Breast epithelium (tissue), 4 donors: ENCODE data around the gene FBXW12. TPM values are rescaled to one million over a fixed set of nuclear protein-coding genes. Genes with fewer than 3 reads are reported as not detected.

Experiments used
- DNase-seq, 2 donors: peaks; one replicate each; pipeline ENCODE4 v3.0.0-alpha.2; 2019; ENCODE audit warnings: low spot score in 2 of 2
- H3K27ac ChIP-seq, 2 donors: fragments of 200-600 bp; sonication (generic) in 1 of 2; one replicate each; pipeline ENCODE4 v1.5.1; 2016 to 2019; ENCODE audit warnings: mild to moderate bottlenecking in 1 of 2
- H3K27me3 ChIP-seq, 2 donors: fragments of 200-600 bp; sonication (generic) in 1 of 2; one replicate each; pipeline versions ENCODE4 v1.5.1 to v1.6.0; 2017 to 2019; ENCODE audit warnings: control low read depth in 1 of 2, mild to moderate bottlenecking in 1 of 2
- H3K36me3 ChIP-seq: fragments of 200-600 bp; one replicate; pipeline ENCODE4 v1.5.1; 2019
- H3K4me1 ChIP-seq, 2 donors: fragments of 200-600 bp; sonication (generic); one replicate each; pipeline ENCODE4 v1.5.1; 2016 to 2019; ENCODE audit warnings: control low read depth in 1 of 2
- H3K4me3 ChIP-seq, 3 donors: fragments of 200-600 bp; sonication (generic); 1 replicate in 2 of 3; 2 replicates in 1 of 3; pipeline ENCODE4 v1.5.1; 2016 to 2019; ENCODE audit warnings: mild to moderate bottlenecking in 3 of 3, moderate library complexity in 2 of 3
- H3K9me3 ChIP-seq, 2 donors: fragments of 200-600 bp; sonication (generic) in 1 of 2; one replicate each; pipeline ENCODE4 v1.5.1; 2016 to 2019; ENCODE audit warnings: control low read depth in 1 of 2
- POLR2A ChIP-seq: fragments of 450-650 bp; IDR thresholded peaks from one replicate; pipeline ENCODE4 v1.6.1; 2016; ENCODE audit warnings: antibody characterized with exemption, mild to moderate bottlenecking, moderate library complexity
- POLR2AphosphoS5 ChIP-seq, 3 donors: sonication (generic); formaldehyde crosslinking; IDR thresholded peaks; one replicate each; pipeline ENCODE4 v1.6.1; 2017; ENCODE audit warnings: antibody characterized with exemption in 3 of 3
- intact Hi-C: fragments of 100-400 bp; cut with DNase I; formaldehyde crosslinking; loops from one replicate; pipeline ENCODE4 v1.15.1; 2023; ENCODE audit warnings: low total_unique reads
- total RNA-seq, 3 donors: library from RNA; depleted of rRNA; stranded (reverse); fragments of >200 nt; gene quantifications; one replicate each; pipeline ENCODE4 v1.1.0, GENCODE V29; 2016
- TF ChIP-seq, protein P1 (sequence below), 3 donors: fragments of 450-650 bp; IDR thresholded peaks; one replicate each; pipeline ENCODE4 v1.5.1; 2016 to 2017; ENCODE audit warnings: antibody characterized with exemption in 3 of 3, mild to moderate bottlenecking in 3 of 3, moderate library complexity in 3 of 3

Gene FBXW12
- total RNA-seq, 3 donors from 2014 or later = 0.32 to 0.66 TPM; not detected in 1

- intact Hi-C loops = loop anchor here (10.0 kb wide), 1 partner anchor 138 kb away; no protein-coding TSS in a partner anchor
- Histone ChIP-seq H3K4me3 (no peak overlapping the region), H3K27ac (no peak overlapping the region), H3K36me3 (peaks cover 24% of the 10 kb centered on the region), H3K9me3 (no peaks in the 10 kb centered on the region), H3K4me1 (no peaks in the 10 kb centered on the region), H3K27me3 (no peaks in the 10 kb centered on the region)
- no peak for DNase-seq
- TF ChIP-seq POLR2A (no peak), POLR2AphosphoS5 (IDR thresholded peaks at IDR 0.05) (no peak)
- TF ChIP-seq, protein P1, sequence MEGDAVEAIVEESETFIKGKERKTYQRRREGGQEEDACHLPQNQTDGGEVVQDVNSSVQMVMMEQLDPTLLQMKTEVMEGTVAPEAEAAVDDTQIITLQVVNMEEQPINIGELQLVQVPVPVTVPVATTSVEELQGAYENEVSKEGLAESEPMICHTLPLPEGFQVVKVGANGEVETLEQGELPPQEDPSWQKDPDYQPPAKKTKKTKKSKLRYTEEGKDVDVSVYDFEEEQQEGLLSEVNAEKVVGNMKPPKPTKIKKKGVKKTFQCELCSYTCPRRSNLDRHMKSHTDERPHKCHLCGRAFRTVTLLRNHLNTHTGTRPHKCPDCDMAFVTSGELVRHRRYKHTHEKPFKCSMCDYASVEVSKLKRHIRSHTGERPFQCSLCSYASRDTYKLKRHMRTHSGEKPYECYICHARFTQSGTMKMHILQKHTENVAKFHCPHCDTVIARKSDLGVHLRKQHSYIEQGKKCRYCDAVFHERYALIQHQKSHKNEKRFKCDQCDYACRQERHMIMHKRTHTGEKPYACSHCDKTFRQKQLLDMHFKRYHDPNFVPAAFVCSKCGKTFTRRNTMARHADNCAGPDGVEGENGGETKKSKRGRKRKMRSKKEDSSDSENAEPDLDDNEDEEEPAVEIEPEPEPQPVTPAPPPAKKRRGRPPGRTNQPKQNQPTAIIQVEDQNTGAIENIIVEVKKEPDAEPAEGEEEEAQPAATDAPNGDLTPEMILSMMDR (IDR thresholded peaks at IDR 0.05) = no peak
These were observed 41.1 kb downstream of the FBXW12 start for GRCh38 chr3:48413086-48413485.

- no peaks in the 10 kb centered on the region for H3K9me3 ChIP-seq
- no peaks in the 10 kb centered on the region for H3K4me1 ChIP-seq
- peaks cover 24% of the 10 kb centered on the region for H3K36me3 ChIP-seq
- H3K27me3 ChIP-seq = no peaks in the 10 kb centered on the region
- no peak for TF ChIP-seq POLR2A
- TF ChIP-seq, protein P1 (IDR thresholded peaks at IDR 0.05) = no peak
- TF ChIP-seq POLR2AphosphoS5 (IDR thresholded peaks at IDR 0.05) = no peak
- DNase-seq = no peak
- intact Hi-C loops = loop anchor here (10.0 kb wide), 1 partner anchor 139 kb away; no protein-coding TSS in a partner anchor
- no peak overlapping the region for H3K4me3 ChIP-seq
- H3K27ac ChIP-seq = no peak overlapping the region
These were observed 41.6 kb downstream of the FBXW12 start for GRCh38 chr3:48413611-48414010.

GRCh38 chr3:48414376-48415250 lies 42.6 kb downstream of the FBXW12 start:
- no peak overlapping the region for H3K27ac ChIP-seq
- H3K9me3 ChIP-seq = no peaks in the 10 kb centered on the region
- peaks cover 24% of the 10 kb centered on the region for H3K36me3 ChIP-seq
- no peak for DNase-seq
- H3K4me1 ChIP-seq = no peaks in the 10 kb centered on the region
- intact Hi-C loops = loop anchor here (10.0 kb wide), 1 partner anchor 140 kb away; no protein-coding TSS in a partner anchor
- TF ChIP-seq POLR2A = no peak
- TF ChIP-seq, protein P1 (IDR thresholded peaks at IDR 0.05) = no peak
- no peak for TF ChIP-seq POLR2AphosphoS5 (IDR thresholded peaks at IDR 0.05)
- no peak overlapping the region for H3K4me3 ChIP-seq
- H3K27me3 ChIP-seq = no peaks in the 10 kb centered on the region

DNA sequence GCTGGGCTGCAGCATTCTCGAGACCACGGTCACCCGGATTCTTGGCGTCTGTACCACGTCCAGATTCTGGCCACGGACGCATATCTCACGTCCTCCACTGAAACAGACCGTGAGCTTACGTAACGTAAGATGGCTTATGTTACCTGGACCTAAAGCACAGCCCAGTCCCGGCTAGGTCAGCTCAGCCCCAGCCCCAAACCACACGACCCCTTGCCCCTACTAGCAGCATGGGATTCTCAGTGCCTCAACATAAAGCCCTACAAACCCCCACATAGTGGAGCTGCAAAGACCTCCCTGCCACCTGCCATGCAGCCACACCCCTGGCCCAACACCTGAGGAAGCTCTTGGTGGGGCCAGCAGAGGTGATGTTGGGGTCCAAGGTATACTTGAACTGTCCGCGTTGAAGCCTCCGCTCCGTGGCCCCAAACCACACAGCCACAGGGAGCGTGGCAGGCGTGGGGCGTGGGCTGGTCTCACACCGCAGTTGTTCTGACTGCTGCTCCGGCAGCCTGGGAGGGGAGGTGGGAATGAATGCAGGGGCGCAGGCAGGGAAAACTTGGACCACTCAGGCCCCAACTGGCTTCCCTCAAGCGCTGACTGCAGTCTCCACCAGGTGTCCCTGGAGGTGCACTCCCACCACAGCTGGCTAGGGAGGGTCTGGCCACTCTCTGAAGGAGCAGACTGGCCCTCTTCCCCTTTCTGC lies 43.4 kb downstream of the FBXW12 start:
- H3K4me1 ChIP-seq = no peaks in the 10 kb centered on the region
- no peak for DNase-seq
- TF ChIP-seq, protein P1 (IDR thresholded peaks at IDR 0.05) = no peak
- TF ChIP-seq POLR2AphosphoS5 (IDR thresholded peaks at IDR 0.05) = no peak
- no peak for TF ChIP-seq POLR2A
- peaks cover 24% of the 10 kb centered on the region for H3K36me3 ChIP-seq
- no peak overlapping the region for H3K4me3 ChIP-seq
- intact Hi-C loops = loop anchor here (10.0 kb wide), 1 partner anchor 141 kb away; no protein-coding TSS in a partner anchor
- H3K27ac ChIP-seq = no peak overlapping the region
- no peaks in the 10 kb centered on the region for H3K27me3 ChIP-seq
- no peaks in the 10 kb centered on the region for H3K9me3 ChIP-seq

DNA sequence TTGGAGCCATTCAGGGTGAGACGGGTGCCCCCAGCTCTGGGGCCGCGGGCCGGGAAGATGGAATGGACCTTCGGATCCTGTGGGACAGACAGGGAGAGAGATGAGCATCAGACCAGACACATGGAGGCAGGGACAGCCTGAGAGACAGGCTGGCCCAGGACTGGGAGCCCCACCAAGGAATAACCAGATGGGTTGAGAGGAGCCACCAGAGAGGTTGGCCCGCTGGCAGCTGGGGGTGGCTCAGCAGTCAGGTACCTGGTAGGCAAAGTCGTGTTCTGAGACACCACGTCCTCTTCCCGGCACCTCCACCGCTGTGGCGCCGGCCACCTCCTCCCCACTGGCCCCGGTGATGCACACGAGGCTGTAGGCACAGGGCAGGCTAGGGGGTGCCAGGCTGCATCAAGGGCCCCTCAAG lies 44.1 kb downstream of the FBXW12 start:
- TF ChIP-seq, protein P1 (IDR thresholded peaks at IDR 0.05) = no peak
- TF ChIP-seq POLR2A (no peak), POLR2AphosphoS5 (IDR thresholded peaks at IDR 0.05) (no peak)
- H3K27ac ChIP-seq = no peak overlapping the region

More for the DNA sequence above, 44.1 kb downstream of the FBXW12 start:
- H3K4me1 ChIP-seq = no peaks in the 10 kb centered on the region
- no peak for DNase-seq
- H3K4me3 ChIP-seq = no peak overlapping the region
- no peaks in the 10 kb centered on the region for H3K9me3 ChIP-seq
- H3K27me3 ChIP-seq = no peaks in the 10 kb centered on the region
- intact Hi-C loops = loop anchor here (10.0 kb wide), 1 partner anchor 141 kb away; no protein-coding TSS in a partner anchor
- peaks cover 17% of the 10 kb centered on the region for H3K36me3 ChIP-seq
